Measurements from ENCODE around the gene PHF23. TPM values are rescaled to one million over a fixed set of nuclear protein-coding genes. Genes with fewer than 3 reads are reported as not detected.

Gene PHF23
- total RNA-seq, 1 experiment from 2014 or later = 48.5 TPM

GRCh38 chr17:7261379-7262191 lies 22.3 kb upstream of the PHF23 start:
- intact Hi-C loops (cut with micrococcal nuclease) = loop anchor here (1.0 to 10.0 kb wide), 4 partner anchors 9 to 173 kb away; partner anchors contain the start of genes ELP5, FGF11, SLC2A4 and TMEM102
- ChIA-PET RAD21 (ENCODE audit: low non-redundant PET in 1 of 2, low total read pairs in 2 of 2, uncharacterized antibody in 2 of 2, unreplicated experiment in 2 of 2) (no interaction called here), CTCF (no interaction called here), POLR2A (interaction anchor here (1.1 kb wide), 2 partner anchors 24 to 71 kb away, joined by 3 to 7 read pairs; no protein-coding TSS in a partner anchor)
- BruUV-seq (replicated peaks) = TSS peak; percentile 63
- H3K4me1 ChIP-seq (ENCODE audit: control insufficient read depth in 1 of 2, insufficient read depth in 2 of 2, low read length in 2 of 2) = peaks cover 39 to 62% of the 10 kb centered on the region in 2 experiments
- no peaks in the 10 kb centered on the region for H3K9me2 ChIP-seq (ENCODE audit: insufficient read depth)
- no peaks in the 10 kb centered on the region for H3K9me3 ChIP-seq (ENCODE audit: control insufficient read depth in 1 of 2, insufficient read depth in 1 of 2, low read depth in 1 of 2, low read length in 2 of 2)
- peaks cover 9 to 25% of the 10 kb centered on the region in 2 experiments for H3K36me3 ChIP-seq (ENCODE audit: control insufficient read depth in 1 of 2, insufficient read depth in 2 of 2, low read length in 2 of 2)
- no peak overlapping the region for H2AFZ ChIP-seq (ENCODE audit: low read depth, low read length, poor library complexity, severe bottlenecking)
- H4K20me1 ChIP-seq (ENCODE audit: insufficient read depth) = peaks cover 5% of the 10 kb centered on the region; the same call in 1 of the 2 replicates
- ATAC-seq (peak; percentile 5), DNase-seq (ENCODE audit: low read depth, low spot score) (no peak)
- no peaks in the 10 kb centered on the region for H3K27me3 ChIP-seq (ENCODE audit: insufficient read depth, low read length)
- H3K9ac ChIP-seq (ENCODE audit: low read length) = peak overlapping the region; percentile 99
- peak overlapping the region; percentile 98 to 99 for H3K4me3 ChIP-seq (replicated peaks in 1 of 2; ENCODE audit: low read depth in 1 of 2, low read length in 2 of 2)
- peak overlapping the region; percentile 94 for H3K27ac ChIP-seq (ENCODE audit: low read depth, low read length)
- peak; percentile 68 for TF ChIP-seq ZFX (IDR thresholded peaks at IDR 0.05)
- no peak for TF ChIP-seq FOSL1 (IDR thresholded peaks at IDR 0.05; ENCODE audit: low read depth)
- TF ChIP-seq ATF3 (IDR thresholded peaks at IDR 0.05) = no peak
- peaks cover 54% of the 10 kb centered on the region for H3K79me2 ChIP-seq (ENCODE audit: insufficient read depth, low read length)
- H3K4me2 ChIP-seq (ENCODE audit: low read length) = peak overlapping the region; percentile 90

GRCh38 chr17:7260651-7261378 lies 21.6 kb upstream of the PHF23 start:
- no peaks in the 10 kb centered on the region for H3K9me2 ChIP-seq (ENCODE audit: insufficient read depth)
- H3K79me2 ChIP-seq (ENCODE audit: insufficient read depth, low read length) = peaks cover 58% of the 10 kb centered on the region
- BruUV-seq (replicated peaks) = no TSS peak
- no peaks in the 10 kb centered on the region for H3K27me3 ChIP-seq (ENCODE audit: insufficient read depth, low read length)
- peak overlapping the region; percentile 90 for H3K4me2 ChIP-seq (ENCODE audit: low read length)
- peak overlapping the region; percentile 98 to 99 for H3K4me3 ChIP-seq (replicated peaks in 1 of 2; ENCODE audit: low read depth in 1 of 2, low read length in 2 of 2)
- no peak overlapping the region for H2AFZ ChIP-seq (ENCODE audit: low read depth, low read length, poor library complexity, severe bottlenecking)
- peaks cover 9 to 32% of the 10 kb centered on the region in 2 experiments for H3K36me3 ChIP-seq (ENCODE audit: control insufficient read depth in 1 of 2, insufficient read depth in 2 of 2, low read length in 2 of 2)
- DNase-seq (ENCODE audit: low read depth, low spot score) = no peak
- CTCF ChIA-PET = no interaction called here
- ATAC-seq = peak; percentile 48
- intact Hi-C loops (cut with micrococcal nuclease) = loop anchor here (10.0 kb wide), 1 partner anchor 174 kb away; the partner anchor contains the start of genes FGF11 and TMEM102
- H3K27ac ChIP-seq (ENCODE audit: low read depth, low read length) = peak overlapping the region; percentile 94
- H3K9me3 ChIP-seq (ENCODE audit: control insufficient read depth in 1 of 2, insufficient read depth in 1 of 2, low read depth in 1 of 2, low read length in 2 of 2) = no peaks in the 10 kb centered on the region
- H3K9ac ChIP-seq (ENCODE audit: low read length) = peak overlapping the region; percentile 99
- peaks cover 33 to 55% of the 10 kb centered on the region in 2 experiments for H3K4me1 ChIP-seq (ENCODE audit: control insufficient read depth in 1 of 2, insufficient read depth in 2 of 2, low read length in 2 of 2)
- RAD21 ChIA-PET (ENCODE audit: low non-redundant PET in 1 of 2, low total read pairs in 2 of 2, uncharacterized antibody in 2 of 2, unreplicated experiment in 2 of 2) = no interaction called here
- TF ChIP-seq CEBPB (IDR thresholded peaks at IDR 0.05; ENCODE audit: low read depth) (no peak), ZNF274 (IDR thresholded peaks at IDR 0.05; ENCODE audit: low read depth, low read length) (no peak), POLR2AphosphoS5 (IDR thresholded peaks at IDR 0.05; ENCODE audit: low read depth, low read length) (peak; percentile 41; the same call in 1 of the 2 replicates), TCF7L2 (IDR thresholded peaks at IDR 0.05; ENCODE audit: borderline replicate concordance, extremely low read depth, insufficient read depth, insufficient read length) (no peak), CTCF (IDR thresholded peaks at IDR 0.05 in 2 of 3, conservative IDR thresholded peaks at IDR 0.05 in 1 of 3; ENCODE audit: borderline replicate concordance in 1 of 3, insufficient read depth in 1 of 3, low read depth in 2 of 3, low read length in 2 of 3) (no peak), SIN3A (IDR thresholded peaks at IDR 0.05; ENCODE audit: low read depth) (peak; percentile 36; the same call in 1 of the 2 replicates), EGR1 (IDR thresholded peaks at IDR 0.05; ENCODE audit: low read depth) (no peak), JUND (IDR thresholded peaks at IDR 0.05) (0 out of 2 replicates have a peak, but pooled peaks have one; percentile 10), RAD21 (IDR thresholded peaks at IDR 0.05; ENCODE audit: low read depth) (no peak), EZH2 (IDR thresholded peaks at IDR 0.05) (no peak), SRF (IDR thresholded peaks at IDR 0.05; ENCODE audit: low read depth) (no peak), YY1 (IDR thresholded peaks at IDR 0.05; ENCODE audit: extremely low read depth, insufficient replicate concordance, low read depth, low read length) (no peak)
- peaks cover 5% of the 10 kb centered on the region; the same call in 1 of the 2 replicates for H4K20me1 ChIP-seq (ENCODE audit: insufficient read depth)
- POLR2A ChIA-PET = interaction anchor here (0.7 to 3.0 kb wide), 6 partner anchors 19 to 397 kb away, joined by 3 to 15 read pairs (median 6); partner anchors contain the start of genes ACADVL, DLG4 and GABARAP

Data from HCT116 (cell line).